ENCODE measurements around the gene IFNGR1.

IFNGR1 gene

DNA sequence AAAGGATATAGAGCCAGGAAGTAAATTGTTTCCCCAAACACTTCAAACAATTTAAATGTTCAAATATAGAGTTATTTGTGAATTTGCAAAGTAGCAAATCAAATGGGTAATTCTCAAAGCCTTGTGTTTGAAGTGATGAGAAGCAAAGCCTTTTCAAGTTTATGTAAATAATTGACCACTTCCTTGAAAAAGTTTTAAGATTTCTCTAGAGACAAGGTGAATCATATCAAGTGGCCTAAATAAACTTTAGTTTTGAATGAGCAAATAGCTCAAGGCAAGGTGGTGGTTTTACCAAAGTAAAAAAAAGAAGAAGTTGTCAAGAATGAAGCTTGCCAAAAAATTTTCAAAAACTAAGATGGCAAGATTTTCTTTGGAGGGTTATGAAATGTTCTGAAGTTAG lies 42.6 kb upstream of the IFNGR1 start:
- no peaks in the 10 kb centered on the region for H3K9me3 ChIP-seq
- H3K36me3 ChIP-seq, result no peaks in the 10 kb centered on the region
- H3K27me3 ChIP-seq, result no peaks in the 10 kb centered on the region
- peaks cover 9% of the 10 kb centered on the region for H3K4me1 ChIP-seq
- TF ChIP-seq, protein P1, sequence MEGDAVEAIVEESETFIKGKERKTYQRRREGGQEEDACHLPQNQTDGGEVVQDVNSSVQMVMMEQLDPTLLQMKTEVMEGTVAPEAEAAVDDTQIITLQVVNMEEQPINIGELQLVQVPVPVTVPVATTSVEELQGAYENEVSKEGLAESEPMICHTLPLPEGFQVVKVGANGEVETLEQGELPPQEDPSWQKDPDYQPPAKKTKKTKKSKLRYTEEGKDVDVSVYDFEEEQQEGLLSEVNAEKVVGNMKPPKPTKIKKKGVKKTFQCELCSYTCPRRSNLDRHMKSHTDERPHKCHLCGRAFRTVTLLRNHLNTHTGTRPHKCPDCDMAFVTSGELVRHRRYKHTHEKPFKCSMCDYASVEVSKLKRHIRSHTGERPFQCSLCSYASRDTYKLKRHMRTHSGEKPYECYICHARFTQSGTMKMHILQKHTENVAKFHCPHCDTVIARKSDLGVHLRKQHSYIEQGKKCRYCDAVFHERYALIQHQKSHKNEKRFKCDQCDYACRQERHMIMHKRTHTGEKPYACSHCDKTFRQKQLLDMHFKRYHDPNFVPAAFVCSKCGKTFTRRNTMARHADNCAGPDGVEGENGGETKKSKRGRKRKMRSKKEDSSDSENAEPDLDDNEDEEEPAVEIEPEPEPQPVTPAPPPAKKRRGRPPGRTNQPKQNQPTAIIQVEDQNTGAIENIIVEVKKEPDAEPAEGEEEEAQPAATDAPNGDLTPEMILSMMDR (IDR thresholded peaks at IDR 0.05; ENCODE audit: low read depth, low read length), result no peak
- no peak for DNase-seq
- no peak overlapping the region for H3K4me3 ChIP-seq (ENCODE audit: low read depth, low read length)

DNA sequence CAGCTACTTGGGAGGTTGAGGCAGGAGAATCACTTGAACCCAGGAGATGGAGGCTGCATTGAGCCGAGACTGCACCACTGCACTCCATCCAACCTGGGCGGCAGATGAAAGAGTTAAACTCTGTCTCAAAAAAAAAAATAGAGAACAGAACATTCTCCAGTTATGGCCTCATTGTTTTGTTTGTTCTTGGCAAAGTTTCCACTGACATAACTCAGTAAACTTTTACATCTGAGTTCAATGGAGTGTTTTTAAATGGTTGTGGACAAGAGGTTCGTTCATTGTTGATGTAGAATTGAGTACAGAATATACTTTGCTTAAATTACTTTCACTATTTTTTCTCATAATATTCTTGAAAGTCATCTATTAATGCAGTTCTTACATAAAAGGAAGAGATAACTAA lies 42.2 kb upstream of the IFNGR1 start:
- no peak for DNase-seq
- H3K9me3 ChIP-seq, result no peaks in the 10 kb centered on the region
- peaks cover 9% of the 10 kb centered on the region for H3K4me1 ChIP-seq
- no peak overlapping the region for H3K4me3 ChIP-seq (ENCODE audit: low read depth, low read length)
- TF ChIP-seq, protein P1 (IDR thresholded peaks at IDR 0.05; ENCODE audit: low read depth, low read length), result no peak
- no peaks in the 10 kb centered on the region for H3K27me3 ChIP-seq
- H3K36me3 ChIP-seq, result no peaks in the 10 kb centered on the region

DNA sequence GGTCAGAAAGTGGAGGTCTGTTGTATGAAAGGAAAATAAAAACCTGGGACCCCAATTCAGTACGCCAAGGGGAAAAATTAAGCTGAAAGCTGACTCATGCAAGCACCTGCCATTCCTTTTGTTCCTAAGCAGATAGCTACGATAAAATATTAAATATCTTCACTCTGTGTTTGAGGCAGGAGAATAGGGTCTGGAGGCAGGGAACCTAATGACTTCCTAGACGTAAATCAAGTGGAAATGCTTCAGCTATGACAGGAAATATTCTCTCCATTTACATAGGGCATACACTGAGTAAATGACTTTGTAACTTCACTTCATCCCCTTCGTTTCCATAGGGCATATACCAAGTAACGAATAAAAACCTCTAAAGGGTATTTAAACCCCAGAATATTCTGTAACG lies 41.0 kb upstream of the IFNGR1 start:
- Histone ChIP-seq H3K27me3 (no peaks in the 10 kb centered on the region), H3K36me3 (no peaks in the 10 kb centered on the region), H3K4me1 (peaks cover 4% of the 10 kb centered on the region), H3K9me3 (no peaks in the 10 kb centered on the region), H3K4me3 (ENCODE audit: low read depth, low read length) (no peak overlapping the region)
- TF ChIP-seq, protein P1 (IDR thresholded peaks at IDR 0.05; ENCODE audit: low read depth, low read length), result no peak
- no peak for DNase-seq

DNA sequence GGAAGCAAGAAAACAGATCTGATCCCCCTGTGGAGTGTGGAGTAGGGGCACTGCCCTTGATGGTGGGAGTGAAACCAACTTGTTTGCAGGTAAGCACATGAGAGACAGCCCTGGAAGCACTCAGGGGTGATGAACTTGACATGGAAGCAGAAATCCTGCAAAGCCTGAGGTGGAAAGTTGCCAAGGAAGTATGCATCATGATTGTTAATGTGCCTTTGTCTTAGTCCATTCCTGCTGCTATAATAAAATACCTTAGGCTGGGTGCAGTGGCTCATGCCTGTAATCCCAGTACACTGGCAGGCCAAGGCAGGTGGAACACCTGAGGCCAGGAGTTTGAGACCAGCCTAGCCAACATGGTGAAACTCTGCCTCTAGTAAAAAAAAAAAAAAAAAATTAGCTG lies 40.2 kb upstream of the IFNGR1 start:
- Histone ChIP-seq H3K9me3 (no peaks in the 10 kb centered on the region), H3K4me3 (ENCODE audit: low read depth, low read length) (no peak overlapping the region), H3K36me3 (no peaks in the 10 kb centered on the region), H3K27me3 (no peaks in the 10 kb centered on the region), H3K4me1 (no peaks in the 10 kb centered on the region)
- DNase-seq, result no peak
- TF ChIP-seq, protein P1 (IDR thresholded peaks at IDR 0.05; ENCODE audit: low read depth, low read length), result no peak

DNA sequence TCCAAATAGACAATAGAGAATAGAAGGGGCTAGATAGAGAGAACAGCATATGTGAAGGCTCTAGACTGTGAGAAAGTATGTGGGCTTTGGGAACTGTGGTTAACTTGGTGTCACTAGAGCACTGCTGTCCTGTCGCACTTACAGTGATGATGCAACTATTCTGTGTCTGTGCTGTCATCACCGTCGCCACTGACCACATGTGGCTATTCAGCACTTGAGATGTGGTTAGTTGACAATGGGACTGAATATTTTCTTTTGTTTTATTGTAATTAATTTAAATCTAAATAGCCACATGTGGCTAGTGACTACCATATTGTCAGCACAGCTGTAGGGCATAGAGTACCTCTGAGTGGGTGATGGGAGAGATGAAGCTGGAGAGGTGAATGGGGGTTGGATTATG lies 39.0 kb upstream of the IFNGR1 start:
- Histone ChIP-seq H3K27me3 (no peaks in the 10 kb centered on the region), H3K36me3 (no peaks in the 10 kb centered on the region), H3K4me1 (no peaks in the 10 kb centered on the region), H3K9me3 (no peaks in the 10 kb centered on the region), H3K4me3 (ENCODE audit: low read depth, low read length) (no peak overlapping the region)
- DNase-seq, result no peak
- TF ChIP-seq, protein P1 (IDR thresholded peaks at IDR 0.05; ENCODE audit: low read depth, low read length), result no peak

DNA sequence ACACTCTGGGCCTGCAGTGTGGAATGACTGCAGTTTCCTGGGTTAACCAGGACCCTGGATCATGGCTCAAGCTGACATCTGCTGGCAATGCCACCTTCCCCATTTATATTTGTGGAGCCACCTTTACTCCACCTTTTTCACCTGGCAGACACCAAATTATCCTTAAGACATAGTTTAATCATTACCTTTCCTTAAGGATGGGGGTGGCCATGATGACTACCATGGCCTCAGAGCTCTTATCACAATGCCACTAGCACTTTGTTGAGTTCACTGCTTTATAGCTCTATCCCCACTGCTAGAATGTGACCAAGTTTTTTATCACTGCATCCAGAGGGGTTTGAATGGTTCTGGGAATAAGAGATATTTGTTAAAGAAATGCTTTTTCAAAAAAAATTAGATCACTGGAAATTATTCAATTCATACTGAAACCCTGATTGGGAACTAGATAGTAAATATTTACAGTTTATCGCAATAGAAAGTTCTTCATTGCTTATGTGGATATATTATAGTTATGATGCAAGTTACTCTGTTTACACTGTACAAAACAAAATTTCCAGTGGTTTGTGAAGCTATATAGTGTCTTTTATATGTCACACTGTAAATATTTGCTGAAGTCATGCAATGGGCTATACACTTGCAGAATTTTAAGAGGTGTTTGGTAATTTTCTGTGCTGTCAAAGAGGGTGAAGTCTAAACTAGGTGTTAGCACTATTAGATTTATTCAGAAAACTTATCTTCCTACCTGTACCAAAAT lies 37.3 kb upstream of the IFNGR1 start:
- Histone ChIP-seq H3K4me1 (no peaks in the 10 kb centered on the region), H3K36me3 (no peaks in the 10 kb centered on the region), H3K9me3 (no peaks in the 10 kb centered on the region), H3K4me3 (ENCODE audit: low read depth, low read length) (no peak overlapping the region), H3K27me3 (no peaks in the 10 kb centered on the region)
- TF ChIP-seq, protein P1 (IDR thresholded peaks at IDR 0.05; ENCODE audit: low read depth, low read length), result no peak
- no peak for DNase-seq
